AG09319 (cell line): ENCODE measurements around the gene DST.
A peak's percentile ranks its signal among the peaks of the same experiment; 100 is the strongest.

Experiments
- DNase-seq: peaks from one replicate; pipeline ENCODE4 v3.0.0-alpha.2; 2010; ENCODE audit warnings: low read depth; ENCODE audit errors: extremely low read depth
- CTCF ChIP-seq: IDR thresholded peaks from 2 replicates; pipeline ENCODE4 v1.5.1; 2011; ENCODE audit warnings: low read depth, mild to moderate bottlenecking, inconsistent platforms, low read length, moderate library complexity

Gene DST

GRCh38 chr6:56642366-56643261 is at the start of gene DST:
TSS of gene DST (minus strand) at chr6:56642889.
- DNase-seq, result peak; percentile 88

DNA sequence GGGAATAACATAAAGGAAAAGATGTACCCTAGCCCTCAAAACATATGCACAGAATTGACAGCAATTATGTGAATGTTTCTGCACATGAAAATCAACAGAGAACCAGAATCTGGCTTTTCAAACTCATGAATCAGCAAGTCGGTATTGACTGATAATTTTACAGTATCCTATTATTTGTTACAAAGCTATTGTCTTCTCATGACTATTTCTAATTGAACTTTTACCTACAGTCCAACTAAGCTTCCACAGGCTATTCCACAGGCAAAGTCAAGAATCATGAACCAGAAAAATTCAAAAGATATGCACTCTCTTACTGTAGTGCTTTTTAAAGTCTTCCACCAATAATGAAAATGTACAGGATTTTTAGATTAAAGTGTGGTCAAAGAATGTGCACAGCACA is 49.1 kb upstream of the DST start:
- DNase-seq, result no peak
- no peak for TF ChIP-seq CTCF

More at GRCh38 chr6:56642366-56643261, at the start of gene DST:
- TF ChIP-seq CTCF, result no peak

DNA sequence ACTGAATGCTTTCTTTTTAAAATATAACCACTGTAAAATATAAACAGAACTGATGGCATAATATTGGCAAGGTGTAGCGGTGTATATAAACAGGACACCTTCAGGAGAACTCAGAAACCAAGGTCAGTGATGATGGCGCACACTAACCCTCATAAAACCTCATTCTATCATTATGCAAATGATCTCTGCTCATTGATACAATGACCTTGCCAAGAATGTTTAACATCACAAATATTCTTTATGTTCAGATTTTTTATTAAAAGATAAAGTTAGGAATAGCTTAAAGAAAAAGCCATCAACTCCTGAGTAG is 48.6 kb upstream of the DST start:
- DNase-seq, result no peak
- TF ChIP-seq CTCF, result no peak

GRCh38 chr6:56690519-56691285 is 48.0 kb upstream of the DST start:
- peak; percentile 27 for DNase-seq

GRCh38 chr6:56689663-56690062 is 47.0 kb upstream of the DST start:
- no peak for TF ChIP-seq CTCF
- no peak for DNase-seq

More at GRCh38 chr6:56690519-56691285, 48.0 kb upstream of the DST start:
- no peak for TF ChIP-seq CTCF

DNA sequence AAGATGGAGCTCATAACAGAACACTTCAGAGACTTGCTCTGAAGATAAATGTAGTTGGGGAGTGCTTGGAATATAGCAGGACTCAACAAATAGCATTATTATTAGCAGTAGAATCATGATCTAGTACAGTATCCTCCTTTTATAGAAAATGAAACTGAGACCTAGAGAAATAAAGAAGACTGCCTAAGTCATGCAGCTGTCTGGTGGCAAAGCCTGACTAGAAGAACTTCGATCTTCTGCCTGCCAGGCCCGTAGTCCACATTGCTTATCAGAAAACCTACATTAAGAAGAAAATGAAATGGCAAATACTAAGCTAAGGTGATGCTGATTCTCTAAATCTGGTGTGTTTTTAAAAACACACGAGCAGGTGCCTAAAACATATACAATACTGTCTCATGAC is 46.4 kb upstream of the DST start:
- TF ChIP-seq CTCF, result no peak
- no peak for DNase-seq

GRCh38 chr6:56688521-56688920 is 45.8 kb upstream of the DST start:
- DNase-seq, result no peak
- no peak for TF ChIP-seq CTCF
